Sigmoid colon (tissue), 7 donors: Measurements from ENCODE around the gene DCP1A. TPM values are rescaled to one million over a fixed set of nuclear protein-coding genes. Genes with fewer than 3 reads are reported as not detected.
"Not testable (repeated sequence)": the region's sequence is repeated elsewhere in the genome, so short reads cannot be mapped to it uniquely, and the experiment has no call there.

Experiments
- DNase-seq: peaks from one replicate; pipeline ENCODE4 v3.0.0-alpha.2; 2019
- H3K27ac ChIP-seq, 4 donors: fragments of 200-600 bp; sonication (generic); one replicate each; pipeline ENCODE4 v1.5.1; 2016 to 2019; ENCODE audit warnings: mild to moderate bottlenecking in 1 of 4
- H3K27me3 ChIP-seq, 3 donors: fragments of 200-600 bp; sonication (generic); one replicate each; pipeline ENCODE4 v1.5.1; 2019; ENCODE audit warnings: mild to moderate bottlenecking in 1 of 3
- H3K36me3 ChIP-seq, 4 donors: fragments of 200-600 bp; sonication (generic); one replicate each; pipeline ENCODE4 v1.5.1; 2016 to 2019
- H3K4me1 ChIP-seq, 4 donors: fragments of 200-600 bp; sonication (generic); one replicate each; pipeline ENCODE4 v1.5.1; 2017 to 2019
- H3K4me3 ChIP-seq, 4 donors: fragments of 200-600 bp; sonication (generic); one replicate each; pipeline ENCODE4 v1.5.1; 2017 to 2019; ENCODE audit warnings: mild to moderate bottlenecking in 2 of 4, moderate library complexity in 1 of 4
- H3K9me3 ChIP-seq, 4 donors: fragments of 200-600 bp in 3 of 4; sonication (generic) in 3 of 4; one replicate each; pipeline versions ENCODE4 v1.5.1 to v1.6.1; 2013 to 2019
- CTCF ChIP-seq, 4 experiments: fragments of 450-650 bp in 3 of 4; fragments of 200-600 bp in 1 of 4; IDR thresholded peaks; one replicate each; pipeline ENCODE4 v1.5.1; 2016 to 2019; ENCODE audit warnings: antibody characterized with exemption in 4 of 4, mild to moderate bottlenecking in 3 of 4, moderate library complexity in 2 of 4
- EP300 ChIP-seq, 4 donors: sonication (generic); formaldehyde crosslinking; IDR thresholded peaks; one replicate each; pipeline ENCODE4 v1.6.1; 2017; ENCODE audit warnings: antibody characterized with exemption in 4 of 4
- POLR2A ChIP-seq, 2 donors: fragments of 450-650 bp; IDR thresholded peaks; one replicate each; pipeline ENCODE4 v1.6.1; 2016; ENCODE audit warnings: antibody characterized with exemption in 2 of 2, mild to moderate bottlenecking in 2 of 2, moderate library complexity in 2 of 2
- POLR2AphosphoS5 ChIP-seq, 4 donors: sonication (generic); formaldehyde crosslinking; IDR thresholded peaks; one replicate each; pipeline ENCODE4 v1.6.1; 2017; ENCODE audit warnings: antibody characterized with exemption in 4 of 4
- WGBS, 2 donors: extraction: QIAGEN DNeasy Blood & Tissue Kit; methylation state at CpG; one replicate each; pipeline ENCODE4 v1.1.7; 2013; 5-methylcytosine and 5-hydroxymethylcytosine counted together
- intact Hi-C: fragments of 100-400 bp; cut with DNase I; formaldehyde crosslinking; loops from one replicate; pipeline ENCODE4 v1.15.1; 2023
- polyA plus RNA-seq, 3 donors: library from polyadenylated mRNA; stranded (reverse); fragments of 200-250 nt; gene quantifications; one replicate each; pipeline ENCODE4 v1.2.3, GENCODE V29; 2013
- total RNA-seq, 4 donors: library from RNA; depleted of rRNA; stranded (reverse); fragments of >200 nt; gene quantifications; one replicate each; pipeline ENCODE4 v1.1.0, GENCODE V29; 2016
- donor health status: healthy with polysubstance abuse.
- donor health status: Bipolar disorder and iron deficiency.
- donor health status: healthy.

Gene DCP1A
- total and polyA plus RNA-seq, 7 donors = 4.8 to 32.7 (median 21.0) TPM

GRCh38 chr3:53361852-53362251, 14.5 kb upstream of the DCP1A start:
- H3K9me3 ChIP-seq = no peaks in the 10 kb centered on the region
- H3K27me3 ChIP-seq = no peaks in the 10 kb centered on the region
- H3K36me3 ChIP-seq = no peaks in the 10 kb centered on the region
- intact Hi-C loops = no loop called here
- TF ChIP-seq EP300 (IDR thresholded peaks at IDR 0.05) = no peak
- no peak for TF ChIP-seq CTCF (IDR thresholded peaks at IDR 0.05)
- no peak for TF ChIP-seq POLR2AphosphoS5 (IDR thresholded peaks at IDR 0.05)
- no peak for TF ChIP-seq POLR2A (IDR thresholded peaks at IDR 0.05)
- 94 to 95% methylated on average over 3 of the region's 3 CpGs for WGBS, 2 donors
- H3K4me3 ChIP-seq = no peak overlapping the region
- no peaks in the 10 kb centered on the region for H3K4me1 ChIP-seq
- no peak for DNase-seq
- no peak overlapping the region for H3K27ac ChIP-seq

GRCh38 chr3:53357458-53357857, 10.1 kb upstream of the DCP1A start:
- H3K27ac ChIP-seq = no peak overlapping the region
- no peaks in the 10 kb centered on the region for H3K4me1 ChIP-seq
- no peak for TF ChIP-seq EP300 (IDR thresholded peaks at IDR 0.05)
- no peak for TF ChIP-seq CTCF (IDR thresholded peaks at IDR 0.05)
- no peak for TF ChIP-seq POLR2A (IDR thresholded peaks at IDR 0.05)
- no peak for TF ChIP-seq POLR2AphosphoS5 (IDR thresholded peaks at IDR 0.05)
- 73 to 74% methylated on average over 1 of the region's 1 CpG for WGBS, 2 donors
- H3K27me3 ChIP-seq = no peaks in the 10 kb centered on the region
- no peak for DNase-seq
- no peaks in the 10 kb centered on the region for H3K9me3 ChIP-seq
- intact Hi-C loops = no loop called here
- no peak overlapping the region for H3K4me3 ChIP-seq
- no peaks in the 10 kb centered on the region for H3K36me3 ChIP-seq

- TF ChIP-seq POLR2AphosphoS5 (IDR thresholded peaks at IDR 0.05) (no peak), CTCF (IDR thresholded peaks at IDR 0.05) (no peak), POLR2A (IDR thresholded peaks at IDR 0.05) (no peak), EP300 (IDR thresholded peaks at IDR 0.05) (no peak)
- H3K4me3 ChIP-seq = no peak overlapping the region
- no peaks in the 10 kb centered on the region for H3K9me3 ChIP-seq
- DNase-seq = no peak
- H3K36me3 ChIP-seq = no peaks in the 10 kb centered on the region
- 76 to 83% methylated on average over 2 of the region's 2 CpGs for WGBS, 2 donors
- intact Hi-C loops = no loop called here
- H3K27ac ChIP-seq = no peak overlapping the region
- H3K4me1 ChIP-seq = no peaks in the 10 kb centered on the region
- H3K27me3 ChIP-seq = no peaks in the 10 kb centered on the region
These were observed 7.7 kb upstream of the DCP1A start for GRCh38 chr3:53354945-53355498.

- Histone ChIP-seq H3K27me3 (no peaks in the 10 kb centered on the region), H3K4me3 (no peak overlapping the region), H3K36me3 (no peaks in the 10 kb centered on the region), H3K9me3 (no peaks in the 10 kb centered on the region), H3K27ac (no peak overlapping the region), H3K4me1 (peaks cover 0 to 3% (median under 1%) of the 10 kb centered on the region in 4 donors)
- DNase-seq = no peak
- intact Hi-C loops = no loop called here
- 73 to 83% methylated on average over 2 of the region's 2 CpGs for WGBS, 2 donors
- no peak for TF ChIP-seq CTCF (IDR thresholded peaks at IDR 0.05)
- TF ChIP-seq POLR2AphosphoS5 (IDR thresholded peaks at IDR 0.05) = no peak
- TF ChIP-seq EP300 (IDR thresholded peaks at IDR 0.05) = no peak
- no peak for TF ChIP-seq POLR2A (IDR thresholded peaks at IDR 0.05)
These were observed 5.9 kb upstream of the DCP1A start for GRCh38 chr3:53353202-53353601.

DNA sequence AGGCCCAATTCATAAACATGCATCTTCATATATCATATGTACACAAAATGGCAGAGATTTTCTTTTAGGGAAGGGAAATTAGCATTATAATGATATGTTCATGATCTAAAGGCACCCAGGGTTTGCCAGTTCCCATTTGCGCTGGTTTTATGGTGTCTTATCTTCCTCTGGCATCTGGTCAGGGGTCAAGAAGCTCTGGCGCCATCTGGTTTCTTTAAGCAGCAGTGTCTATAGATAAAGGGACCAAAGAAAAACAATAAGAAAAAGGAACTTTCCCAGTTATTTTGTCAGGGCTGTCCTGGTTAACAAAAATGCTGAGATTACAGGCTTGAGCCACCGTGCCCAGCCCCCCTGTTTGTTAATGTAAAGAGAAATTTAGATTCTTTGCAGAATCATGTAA, 3.3 kb upstream of the DCP1A start:
- intact Hi-C loops = no loop called here
- Histone ChIP-seq H3K4me3 (no peak overlapping the region), H3K9me3 (no peaks in the 10 kb centered on the region), H3K27ac (no peak overlapping the region), H3K36me3 (no peaks in the 10 kb centered on the region), H3K27me3 (no peaks in the 10 kb centered on the region), H3K4me1 (peaks cover 0 to 15% (median 11%) of the 10 kb centered on the region in 4 donors)
- WGBS, 2 donors = 3 to 8% methylated on average over 3 of the region's 3 CpGs
- no peak for TF ChIP-seq CTCF (IDR thresholded peaks at IDR 0.05)
- no peak for DNase-seq

- DNase-seq, H3K36me3 ChIP-seq, H3K27me3 ChIP-seq, H3K9me3 ChIP-seq: not testable (repeated sequence)
- peak overlapping the region; percentile 93 to 97 (median 96) for H3K27ac ChIP-seq
- intact Hi-C loops = loop anchor here (5.0 to 10.0 kb wide), 3 partner anchors 46 to 544 kb away; partner anchors contain the start of gene SELENOK
- 83 to 87% methylated on average over 19 of the region's 19 CpGs for WGBS, 2 donors
- peak overlapping the region; percentile 92 to 96 (median 92) for H3K4me3 ChIP-seq
- H3K4me1 ChIP-seq = peaks cover 0 to 26% (median 20%) of the 10 kb centered on the region in 4 donors
These were observed 775 bp upstream of the DCP1A start for GRCh38 chr3:53348118-53348517.
